ENCODE data around the gene SLC35F3. TPM values are rescaled to one million over a fixed set of nuclear protein-coding genes. Genes with fewer than 3 reads are reported as not detected.
"Not testable (repeated sequence)": the region's sequence is repeated elsewhere in the genome, so short reads cannot be mapped to it uniquely, and the experiment has no call there.

The SLC35F3 gene
- total RNA-seq, 1 experiment from 2014 or later, result 0.94 TPM

DNA sequence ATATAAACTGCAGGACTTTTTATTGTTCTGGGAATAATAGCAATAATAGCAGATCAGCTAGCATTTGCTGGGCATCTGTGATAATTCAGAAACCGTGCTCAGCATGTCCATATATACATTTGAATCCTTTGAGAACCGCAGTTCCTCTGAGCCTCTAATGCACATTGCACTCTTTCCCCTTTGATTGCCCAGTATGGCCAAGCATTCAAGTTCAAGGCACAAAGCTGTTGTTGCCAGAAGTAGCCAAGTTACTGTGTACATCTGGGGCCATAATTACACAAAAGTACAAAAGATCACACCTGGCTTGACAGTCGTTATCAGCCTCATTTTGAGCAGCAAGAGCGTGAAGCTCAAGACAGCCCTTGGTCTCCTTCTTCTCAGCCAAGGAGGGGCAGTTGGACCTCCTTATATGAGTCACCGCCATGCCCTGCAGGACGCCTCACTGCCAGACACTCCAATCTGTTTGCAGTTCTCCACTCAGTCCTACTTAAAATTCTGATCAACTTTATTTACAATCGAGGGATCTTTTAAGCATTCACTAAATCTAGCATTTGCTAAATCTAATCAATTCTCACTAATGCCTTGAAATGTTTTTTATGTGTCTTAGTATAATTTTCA, 216.0 kb downstream of the SLC35F3 start (continued):
- TF ChIP-seq ARID4B (CRISPR knock-in tag; IDR thresholded peaks at IDR 0.05; ENCODE audit: borderline replicate concordance) (no peak), EMX1 (CRISPR knock-in tag; IDR thresholded peaks at IDR 0.05) (no peak)

DNA sequence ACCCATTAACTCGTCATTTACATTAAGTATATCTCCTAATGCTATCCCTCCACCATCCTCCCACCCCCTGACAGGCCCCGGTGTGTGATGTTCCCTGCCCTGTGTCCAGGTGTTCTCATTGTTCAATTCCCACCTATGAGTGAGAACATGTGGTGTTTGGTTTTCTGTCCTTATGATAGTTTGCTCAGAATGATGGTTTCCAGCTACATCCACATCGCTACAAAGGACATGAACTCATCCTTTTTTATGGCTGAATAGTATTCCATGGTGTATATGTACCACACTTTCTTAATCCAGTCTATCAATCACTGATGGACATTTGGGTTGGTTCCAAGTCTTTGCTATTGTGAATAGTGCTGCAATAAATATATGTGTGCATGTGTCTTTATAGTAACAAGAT, 217.2 kb downstream of the SLC35F3 start:
- ATAC-seq; H3K36me3 Mint-ChIP-seq; CTCF ChIA-PET; POLR2A ChIA-PET; H3K4me3 Mint-ChIP-seq; DNase-seq (ENCODE audit: low spot score); H3K4me1 Mint-ChIP-seq; H3K27me3 Mint-ChIP-seq (ENCODE audit: low read depth); H3K27ac Mint-ChIP-seq: not testable (repeated sequence)
- H3K9me3 Mint-ChIP-seq, result peaks cover 12% of the 10 kb centered on the region

DNA sequence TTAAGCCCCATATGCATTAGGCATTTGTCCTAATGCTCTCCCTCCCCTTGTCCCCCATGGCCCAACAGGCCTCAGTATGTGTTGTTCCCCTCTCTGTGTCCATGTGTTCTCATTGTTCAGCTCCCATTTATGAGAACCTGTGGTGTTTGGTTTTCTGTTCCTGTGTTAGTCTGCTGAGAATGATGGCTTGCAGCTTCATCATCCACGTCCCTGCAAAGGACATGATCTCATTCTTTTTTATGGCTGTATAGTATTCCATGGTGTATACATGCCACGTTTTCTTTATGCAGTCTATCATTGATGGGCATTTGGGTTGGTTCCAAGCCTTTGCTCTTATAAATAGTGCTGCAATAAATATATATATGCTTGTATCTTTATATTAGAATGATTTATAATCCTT, 218.1 kb downstream of the SLC35F3 start:
- H3K27ac Mint-ChIP-seq; ATAC-seq; H3K4me3 Mint-ChIP-seq; DNase-seq (ENCODE audit: low spot score); CTCF ChIA-PET; H3K4me1 Mint-ChIP-seq; POLR2A ChIA-PET; H3K36me3 Mint-ChIP-seq; H3K27me3 Mint-ChIP-seq (ENCODE audit: low read depth): not testable (repeated sequence)
- peaks cover 12% of the 10 kb centered on the region for H3K9me3 Mint-ChIP-seq

DNA sequence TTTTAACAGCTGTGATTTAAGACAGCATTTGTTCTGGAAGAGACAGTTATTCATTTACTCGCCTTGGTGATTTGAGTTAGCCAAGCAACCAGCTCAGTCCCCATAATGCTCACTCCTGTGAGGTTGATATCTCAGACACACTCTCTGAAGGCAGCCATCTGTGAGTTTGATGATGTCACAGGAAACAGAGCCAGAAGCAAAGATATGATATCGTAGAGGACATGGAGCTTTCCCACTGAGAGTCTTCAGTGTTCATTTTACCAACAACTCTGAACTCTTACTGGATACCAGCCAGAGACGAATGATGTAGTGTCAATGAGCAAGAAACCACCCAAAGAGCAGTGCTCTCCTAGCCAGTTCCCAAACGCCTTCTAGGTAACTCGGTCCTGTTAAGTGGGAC, 219.4 kb downstream of the SLC35F3 start:
- TF ChIP-seq NR2C2 (CRISPR knock-in tag; IDR thresholded peaks at IDR 0.05) (no peak), NFE2L1 (CRISPR knock-in tag; IDR thresholded peaks at IDR 0.05) (no peak), ZMAT4 (CRISPR knock-in tag; IDR thresholded peaks at IDR 0.05) (no peak), ZNF317 (CRISPR knock-in tag; IDR thresholded peaks at IDR 0.05; ENCODE audit: borderline replicate concordance, low read depth) (no peak), IRF1 (CRISPR knock-in tag; IDR thresholded peaks at IDR 0.05) (no peak), TEAD4 (CRISPR knock-in tag; IDR thresholded peaks at IDR 0.05) (no peak), ELF4 (CRISPR knock-in tag; IDR thresholded peaks at IDR 0.05; ENCODE audit: low read depth) (no peak), IRF2 (CRISPR knock-in tag; IDR thresholded peaks at IDR 0.05; ENCODE audit: borderline replicate concordance, low read depth) (no peak)
- H3K4me1 Mint-ChIP-seq, result peaks cover 7% of the 10 kb centered on the region
- ATAC-seq, result no peak
- H3K27me3 Mint-ChIP-seq (ENCODE audit: low read depth), result peaks cover 6% of the 10 kb centered on the region
- H3K9me3 Mint-ChIP-seq, result peaks cover 12% of the 10 kb centered on the region
- POLR2A ChIA-PET, result no interaction called here
- no peak for DNase-seq (ENCODE audit: low spot score)
- CTCF ChIA-PET, result interaction anchor here (0.7 to 6.1 kb wide), 6 partner anchors 26 to 249 kb away, joined by 3 to 71 read pairs (median 4); partner anchors contain the start of gene COA6
- H3K36me3 Mint-ChIP-seq, result no peaks in the 10 kb centered on the region
- no peak overlapping the region for H3K4me3 Mint-ChIP-seq
- no peak overlapping the region for H3K27ac Mint-ChIP-seq

DNA sequence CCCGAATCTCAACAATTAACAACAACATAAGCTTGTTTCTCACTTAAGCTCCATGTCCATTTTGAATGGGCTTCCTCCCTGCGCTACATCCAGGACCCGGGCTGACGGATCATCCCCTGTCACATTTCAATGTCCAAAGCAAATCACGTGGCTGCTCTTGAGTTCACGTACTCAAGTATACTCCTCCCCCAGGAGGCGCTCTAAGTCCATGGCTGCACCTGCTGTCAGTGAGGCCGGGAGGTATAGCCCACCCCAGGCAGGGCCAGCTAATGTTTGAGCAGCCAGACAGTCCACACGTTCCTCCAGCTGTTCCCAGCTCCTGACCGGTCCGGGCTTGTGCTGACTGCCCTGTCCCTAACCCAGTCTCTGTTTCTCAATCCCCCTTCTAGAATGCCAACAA, 220.8 kb downstream of the SLC35F3 start:
- H3K27ac Mint-ChIP-seq, result no peak overlapping the region
- H3K36me3 Mint-ChIP-seq, result no peaks in the 10 kb centered on the region
- H3K4me3 Mint-ChIP-seq, result peak overlapping the region; percentile 10; the same call in 1 of the 2 replicates
- POLR2A ChIA-PET, result interaction anchor here (1.5 kb wide), 1 partner anchor 965 kb away, joined by 4 read pairs; no protein-coding TSS in a partner anchor
- peaks cover 7% of the 10 kb centered on the region for H3K4me1 Mint-ChIP-seq
- peak; percentile 90 for DNase-seq (ENCODE audit: low spot score)
- CTCF ChIA-PET, result interaction anchor here (0.6 to 6.1 kb wide), 25 partner anchors 10 to 968 kb away, joined by 3 to 71 read pairs (median 4); partner anchors contain the start of genes COA6 and TARBP1
- H3K27me3 Mint-ChIP-seq (ENCODE audit: low read depth), result peaks cover 6% of the 10 kb centered on the region
- peaks cover 12% of the 10 kb centered on the region for H3K9me3 Mint-ChIP-seq
- peak; percentile 100 for ATAC-seq
- TF ChIP-seq, protein P1, sequence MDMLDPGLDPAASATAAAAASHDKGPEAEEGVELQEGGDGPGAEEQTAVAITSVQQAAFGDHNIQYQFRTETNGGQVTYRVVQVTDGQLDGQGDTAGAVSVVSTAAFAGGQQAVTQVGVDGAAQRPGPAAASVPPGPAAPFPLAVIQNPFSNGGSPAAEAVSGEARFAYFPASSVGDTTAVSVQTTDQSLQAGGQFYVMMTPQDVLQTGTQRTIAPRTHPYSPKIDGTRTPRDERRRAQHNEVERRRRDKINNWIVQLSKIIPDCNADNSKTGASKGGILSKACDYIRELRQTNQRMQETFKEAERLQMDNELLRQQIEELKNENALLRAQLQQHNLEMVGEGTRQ (CRISPR knock-in tag; IDR thresholded peaks at IDR 0.05), result peak; percentile 91
- TF ChIP-seq IRF2 (CRISPR knock-in tag; IDR thresholded peaks at IDR 0.05; ENCODE audit: borderline replicate concordance, low read depth) (no peak), NFE2L1 (CRISPR knock-in tag; IDR thresholded peaks at IDR 0.05) (no peak), SP1 (CRISPR knock-in tag; conservative IDR thresholded peaks at IDR 0.05) (no peak)
- TF ChIP-seq, protein P2, sequence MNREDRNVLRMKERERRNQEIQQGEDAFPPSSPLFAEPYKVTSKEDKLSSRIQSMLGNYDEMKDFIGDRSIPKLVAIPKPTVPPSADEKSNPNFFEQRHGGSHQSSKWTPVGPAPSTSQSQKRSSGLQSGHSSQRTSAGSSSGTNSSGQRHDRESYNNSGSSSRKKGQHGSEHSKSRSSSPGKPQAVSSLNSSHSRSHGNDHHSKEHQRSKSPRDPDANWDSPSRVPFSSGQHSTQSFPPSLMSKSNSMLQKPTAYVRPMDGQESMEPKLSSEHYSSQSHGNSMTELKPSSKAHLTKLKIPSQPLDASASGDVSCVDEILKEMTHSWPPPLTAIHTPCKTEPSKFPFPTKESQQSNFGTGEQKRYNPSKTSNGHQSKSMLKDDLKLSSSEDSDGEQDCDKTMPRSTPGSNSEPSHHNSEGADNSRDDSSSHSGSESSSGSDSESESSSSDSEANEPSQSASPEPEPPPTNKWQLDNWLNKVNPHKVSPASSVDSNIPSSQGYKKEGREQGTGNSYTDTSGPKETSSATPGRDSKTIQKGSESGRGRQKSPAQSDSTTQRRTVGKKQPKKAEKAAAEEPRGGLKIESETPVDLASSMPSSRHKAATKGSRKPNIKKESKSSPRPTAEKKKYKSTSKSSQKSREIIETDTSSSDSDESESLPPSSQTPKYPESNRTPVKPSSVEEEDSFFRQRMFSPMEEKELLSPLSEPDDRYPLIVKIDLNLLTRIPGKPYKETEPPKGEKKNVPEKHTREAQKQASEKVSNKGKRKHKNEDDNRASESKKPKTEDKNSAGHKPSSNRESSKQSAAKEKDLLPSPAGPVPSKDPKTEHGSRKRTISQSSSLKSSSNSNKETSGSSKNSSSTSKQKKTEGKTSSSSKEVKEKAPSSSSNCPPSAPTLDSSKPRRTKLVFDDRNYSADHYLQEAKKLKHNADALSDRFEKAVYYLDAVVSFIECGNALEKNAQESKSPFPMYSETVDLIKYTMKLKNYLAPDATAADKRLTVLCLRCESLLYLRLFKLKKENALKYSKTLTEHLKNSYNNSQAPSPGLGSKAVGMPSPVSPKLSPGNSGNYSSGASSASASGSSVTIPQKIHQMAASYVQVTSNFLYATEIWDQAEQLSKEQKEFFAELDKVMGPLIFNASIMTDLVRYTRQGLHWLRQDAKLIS (CRISPR knock-in tag; IDR thresholded peaks at IDR 0.05; ENCODE audit: borderline replicate concordance), result no peak
